ENCODE results near the gene RNF150. TPM values are rescaled to one million over a fixed set of nuclear protein-coding genes. Genes with fewer than 3 reads are reported as not detected.

Gene RNF150
- polyA plus RNA-seq, 3 donors: 0.21 TPM; not detected in 2

DNA sequence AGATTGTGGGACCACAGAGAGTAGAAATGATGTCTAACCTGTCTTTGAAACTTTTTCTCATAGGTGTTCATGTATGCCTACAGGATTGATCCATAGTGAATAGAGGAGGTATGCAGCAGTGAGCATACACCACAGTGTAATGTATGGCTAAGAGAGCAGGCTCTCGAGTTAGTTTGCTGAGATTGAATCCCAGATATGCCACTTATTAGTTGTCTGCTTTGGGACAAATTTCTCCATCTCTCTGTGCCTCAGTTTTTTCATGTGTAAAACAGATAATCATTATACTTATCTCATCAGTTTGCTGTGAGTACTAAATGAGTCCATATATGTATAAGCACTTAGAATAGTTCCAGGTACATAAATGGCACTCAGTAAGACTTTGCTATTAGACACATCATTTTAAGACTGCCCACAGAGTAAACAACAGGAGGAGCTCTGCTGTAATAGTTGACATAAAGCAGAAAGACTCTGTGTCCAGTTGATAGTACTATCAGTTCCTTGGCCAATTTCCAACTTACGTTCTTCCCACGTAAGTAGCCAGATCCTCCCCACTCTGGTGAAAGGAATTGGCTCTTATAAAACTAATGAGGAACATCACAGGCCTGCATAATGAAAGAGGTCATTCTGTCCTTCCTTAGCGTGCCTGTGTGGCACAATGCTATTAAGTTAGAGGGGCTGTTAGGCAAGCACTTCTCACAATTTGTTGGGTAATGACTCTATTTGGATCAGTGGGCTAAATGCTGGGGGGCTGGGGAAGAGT lies 20.7 kb upstream of the RNF150 start:
- H3K27me3 Mint-ChIP-seq (ENCODE audit: low read depth in 3 of 3): peaks cover 2 to 5% (median 4%) of the 10 kb centered on the region in 3 donors
- no peak overlapping the region for H3K4me2 ChIP-seq (replicated peaks; ENCODE audit: extremely low read depth, low read length, poor library complexity, severe bottlenecking)
- H3K4me3 ChIP-seq (replicated peaks in 1 of 3; ENCODE audit: low read depth in 2 of 3, low read length in 3 of 3): no peak overlapping the region
- H3K27ac Mint-ChIP-seq: no peak overlapping the region
- no peaks in the 10 kb centered on the region for H3K9me3 ChIP-seq (replicated peaks in 1 of 2; ENCODE audit: control insufficient read depth in 1 of 2, insufficient read depth in 1 of 2, low read length in 2 of 2)
- intact Hi-C loops (cut with micrococcal nuclease): no loop called here
- 100% methylated on average over 2 of the region's 4 CpGs for WGBS (ENCODE audit: insufficient coverage)
- H3K36me3 Mint-ChIP-seq: no peaks in the 10 kb centered on the region
- no peaks in the 10 kb centered on the region for H3K4me1 ChIP-seq (ENCODE audit: control insufficient read depth in 1 of 2, insufficient read depth in 2 of 2, low read length in 2 of 2)
- TF ChIP-seq, protein P1, sequence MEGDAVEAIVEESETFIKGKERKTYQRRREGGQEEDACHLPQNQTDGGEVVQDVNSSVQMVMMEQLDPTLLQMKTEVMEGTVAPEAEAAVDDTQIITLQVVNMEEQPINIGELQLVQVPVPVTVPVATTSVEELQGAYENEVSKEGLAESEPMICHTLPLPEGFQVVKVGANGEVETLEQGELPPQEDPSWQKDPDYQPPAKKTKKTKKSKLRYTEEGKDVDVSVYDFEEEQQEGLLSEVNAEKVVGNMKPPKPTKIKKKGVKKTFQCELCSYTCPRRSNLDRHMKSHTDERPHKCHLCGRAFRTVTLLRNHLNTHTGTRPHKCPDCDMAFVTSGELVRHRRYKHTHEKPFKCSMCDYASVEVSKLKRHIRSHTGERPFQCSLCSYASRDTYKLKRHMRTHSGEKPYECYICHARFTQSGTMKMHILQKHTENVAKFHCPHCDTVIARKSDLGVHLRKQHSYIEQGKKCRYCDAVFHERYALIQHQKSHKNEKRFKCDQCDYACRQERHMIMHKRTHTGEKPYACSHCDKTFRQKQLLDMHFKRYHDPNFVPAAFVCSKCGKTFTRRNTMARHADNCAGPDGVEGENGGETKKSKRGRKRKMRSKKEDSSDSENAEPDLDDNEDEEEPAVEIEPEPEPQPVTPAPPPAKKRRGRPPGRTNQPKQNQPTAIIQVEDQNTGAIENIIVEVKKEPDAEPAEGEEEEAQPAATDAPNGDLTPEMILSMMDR (IDR thresholded peaks at IDR 0.05): no peak
- H3K79me2 ChIP-seq (ENCODE audit: insufficient read depth, low read length): no peaks in the 10 kb centered on the region
- H4K20me1 ChIP-seq (ENCODE audit: insufficient read depth, low read length): no peaks in the 10 kb centered on the region
- H3K27me3 ChIP-seq (ENCODE audit: control insufficient read depth in 2 of 2, insufficient read depth in 2 of 2, low read length in 2 of 2): peaks cover 0 to 2% of the 10 kb centered on the region in 2 donors
- H3K27ac ChIP-seq (ENCODE audit: low read depth in 1 of 2, low read length in 2 of 2): no peak overlapping the region
- H3K9ac ChIP-seq (ENCODE audit: insufficient read depth, low read length, poor library complexity, severe bottlenecking): no peak overlapping the region
- H3K4me3 Mint-ChIP-seq: no peak overlapping the region
- no peaks in the 10 kb centered on the region for H3K9me3 Mint-ChIP-seq
- no peak for DNase-seq
- H2AFZ ChIP-seq (ENCODE audit: insufficient read depth, low read depth, low read length, poor library complexity, severe bottlenecking): no peak overlapping the region
- no peaks in the 10 kb centered on the region for H3K4me1 Mint-ChIP-seq
- H3K36me3 ChIP-seq (replicated peaks in 1 of 2; ENCODE audit: control insufficient read depth in 1 of 2, insufficient read depth in 2 of 2, low read length in 2 of 2): no peaks in the 10 kb centered on the region

DNA sequence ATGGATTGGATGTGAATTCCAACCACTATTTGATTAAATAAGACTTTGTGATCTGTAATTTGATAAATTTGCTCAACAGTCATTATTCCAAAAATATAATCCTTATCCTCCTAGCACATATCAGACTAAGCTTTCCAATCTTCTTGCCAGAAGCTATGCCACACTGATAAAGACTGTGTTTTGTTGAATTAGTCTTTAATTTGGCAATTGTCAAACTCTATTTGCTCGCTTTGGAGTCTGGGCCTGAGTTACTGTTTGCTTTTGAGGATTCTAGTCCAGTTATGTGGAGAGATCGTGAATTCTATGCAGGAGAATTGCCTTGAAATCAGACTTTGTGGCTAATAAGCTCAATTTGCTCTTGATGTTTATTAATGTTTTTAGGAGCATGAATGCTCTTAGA lies 10.9 kb upstream of the RNF150 start:
- H3K27me3 Mint-ChIP-seq (ENCODE audit: low read depth in 3 of 3): peaks cover 10 to 14% (median 12%) of the 10 kb centered on the region in 3 donors
- H3K36me3 ChIP-seq (replicated peaks in 1 of 2; ENCODE audit: control insufficient read depth in 1 of 2, insufficient read depth in 2 of 2, low read length in 2 of 2): no peaks in the 10 kb centered on the region
- no peaks in the 10 kb centered on the region for H3K4me1 Mint-ChIP-seq
- no peaks in the 10 kb centered on the region for H3K9me3 Mint-ChIP-seq
- H3K79me2 ChIP-seq (ENCODE audit: insufficient read depth, low read length): no peaks in the 10 kb centered on the region
- no peak overlapping the region for H3K27ac ChIP-seq (ENCODE audit: low read depth in 1 of 2, low read length in 2 of 2)
- H3K27ac Mint-ChIP-seq: no peak overlapping the region
- no peak overlapping the region for H3K4me3 Mint-ChIP-seq
- H3K4me1 ChIP-seq (ENCODE audit: control insufficient read depth in 1 of 2, insufficient read depth in 2 of 2, low read length in 2 of 2): peaks cover 5 to 8% of the 10 kb centered on the region in 2 donors
- H4K20me1 ChIP-seq (ENCODE audit: insufficient read depth, low read length): no peaks in the 10 kb centered on the region
- no peak for DNase-seq
- H3K4me3 ChIP-seq (replicated peaks in 1 of 3; ENCODE audit: low read depth in 2 of 3, low read length in 3 of 3): no peak overlapping the region
- H3K9me3 ChIP-seq (replicated peaks in 1 of 2; ENCODE audit: control insufficient read depth in 1 of 2, insufficient read depth in 1 of 2, low read length in 2 of 2): no peaks in the 10 kb centered on the region
- no peak overlapping the region for H3K4me2 ChIP-seq (replicated peaks; ENCODE audit: extremely low read depth, low read length, poor library complexity, severe bottlenecking)
- no peak overlapping the region for H2AFZ ChIP-seq (ENCODE audit: insufficient read depth, low read depth, low read length, poor library complexity, severe bottlenecking)
- no peaks in the 10 kb centered on the region for H3K36me3 Mint-ChIP-seq
- peaks cover 7 to 19% of the 10 kb centered on the region in 2 donors for H3K27me3 ChIP-seq (ENCODE audit: control insufficient read depth in 2 of 2, insufficient read depth in 2 of 2, low read length in 2 of 2)
- no peak overlapping the region for H3K9ac ChIP-seq (ENCODE audit: insufficient read depth, low read length, poor library complexity, severe bottlenecking)
- TF ChIP-seq, protein P1 (IDR thresholded peaks at IDR 0.05): no peak
- WGBS (ENCODE audit: insufficient coverage): 100% methylated on average over 2 of the region's 2 CpGs
- intact Hi-C loops (cut with micrococcal nuclease): no loop called here

Measured in CD14-positive monocyte (primary cell).